Caco-2 (cell line): ENCODE data around the gene DENND4B. TPM values are rescaled to one million over a fixed set of nuclear protein-coding genes. Genes with fewer than 3 reads are reported as not detected.

Experiments
- BruUV-seq: library from RNA; stranded (reverse); fragments of 400-500 nt; replicated peaks from 2 replicates; lab custom pipeline; 2021; lab: Mats Ljungman, UMichigan
- CTCF ChIA-PET: fragments of 300-600 bp; sonication (Branson Sonifier 250); formaldehyde crosslinking; loops from one replicate; lab custom pipeline; 2022; ENCODE audit warnings: antibody characterized with exemption; lab: Charles Lee
- POLR2A ChIA-PET: fragments of 300-600 bp; sonication (Branson Sonifier 250); formaldehyde crosslinking; loops from one replicate; lab custom pipeline; 2022; ENCODE audit warnings: antibody characterized with exemption; lab: Charles Lee
- DNase-seq, 2 experiments: peaks; one replicate each; pipeline versions ENCODE4 v3.0.0 to v3.0.0-alpha.2; 2020 to 2022
- H3K27me3 ChIP-seq: replicated peaks from 2 replicates; pipeline ENCODE4 v1.6.0; 2011; ENCODE audit warnings: low read length; ENCODE audit not compliant: control insufficient read depth, insufficient read depth
- H3K36me3 ChIP-seq: 2 replicates; pipeline ENCODE4 v1.5.1; 2011; ENCODE audit warnings: low read length; ENCODE audit not compliant: control insufficient read depth, insufficient read depth
- H3K4me1 ChIP-seq: fragments of 250-450 bp; sonication (Bioruptor Pico); 2 replicates; pipeline ENCODE4 v1.5.1; 2020; ENCODE audit warnings: mild to moderate bottlenecking
- H3K4me3 ChIP-seq: 2 replicates; pipeline ENCODE4 v1.5.1; 2011; ENCODE audit warnings: low read depth, mild to moderate bottlenecking, control low read depth, low read length
- H3K9me3 ChIP-seq: fragments of 250-450 bp; sonication (Bioruptor Pico); 2 replicates; pipeline ENCODE4 v1.5.1; 2020; ENCODE audit warnings: mild to moderate bottlenecking, moderate library complexity
- H3K27ac Mint-ChIP-seq: one replicate; pipeline ENCODE4 v1.8.0; 2022; ENCODE audit warnings: mixed read lengths; ENCODE audit not compliant: unreplicated experiment
- H3K27me3 Mint-ChIP-seq: one replicate; pipeline ENCODE4 v1.8.0; 2022; ENCODE audit warnings: mixed read lengths; ENCODE audit not compliant: insufficient read depth, unreplicated experiment
- H3K36me3 Mint-ChIP-seq: one replicate; pipeline ENCODE4 v1.8.0; 2022; ENCODE audit warnings: mild to moderate bottlenecking, mixed read lengths; ENCODE audit not compliant: insufficient read depth, unreplicated experiment
- H3K4me1 Mint-ChIP-seq: one replicate; pipeline ENCODE4 v1.8.0; 2022; ENCODE audit warnings: low read depth, mixed read lengths; ENCODE audit not compliant: unreplicated experiment
- H3K4me3 Mint-ChIP-seq: one replicate; pipeline ENCODE4 v1.8.0; 2022; ENCODE audit warnings: mild to moderate bottlenecking, moderate library complexity, mixed read lengths; ENCODE audit not compliant: unreplicated experiment
- H3K9me3 Mint-ChIP-seq: one replicate; pipeline ENCODE4 v1.8.0; 2022; ENCODE audit warnings: mixed read lengths; ENCODE audit not compliant: unreplicated experiment
- intact Hi-C: fragments of 100-400 bp; cut with micrococcal nuclease; formaldehyde crosslinking; loops from one replicate; pipeline ENCODE4 v1.10.0; 2022; ENCODE audit not compliant: unreplicated experiment
- total RNA-seq: library from RNA; stranded (reverse); gene quantifications from 2 replicates; pipeline ENCODE4 v1.2.3, GENCODE V29; 2022
- TF ChIP-seq, protein P1 (sequence below), 2 experiments: fragments of 200-600 bp in 1 of 2; IDR thresholded peaks; 1 replicate in 1 of 2; 2 replicates in 1 of 2; pipeline versions ENCODE4 v1.5.1 to v1.8.0; 2011 to 2022; ENCODE audit warnings: antibody characterized with exemption in 1 of 2, control low read depth in 1 of 2, inconsistent platforms in 1 of 2, low read depth in 1 of 2, low read length in 1 of 2, mild to moderate bottlenecking in 1 of 2, moderate library complexity in 1 of 2; ENCODE audit not compliant: insufficient read depth in 1 of 2, severe bottlenecking in 1 of 2, unreplicated experiment in 1 of 2

The DENND4B gene
- total RNA-seq, 1 experiment from 2014 or later: 79.0 TPM

DNA sequence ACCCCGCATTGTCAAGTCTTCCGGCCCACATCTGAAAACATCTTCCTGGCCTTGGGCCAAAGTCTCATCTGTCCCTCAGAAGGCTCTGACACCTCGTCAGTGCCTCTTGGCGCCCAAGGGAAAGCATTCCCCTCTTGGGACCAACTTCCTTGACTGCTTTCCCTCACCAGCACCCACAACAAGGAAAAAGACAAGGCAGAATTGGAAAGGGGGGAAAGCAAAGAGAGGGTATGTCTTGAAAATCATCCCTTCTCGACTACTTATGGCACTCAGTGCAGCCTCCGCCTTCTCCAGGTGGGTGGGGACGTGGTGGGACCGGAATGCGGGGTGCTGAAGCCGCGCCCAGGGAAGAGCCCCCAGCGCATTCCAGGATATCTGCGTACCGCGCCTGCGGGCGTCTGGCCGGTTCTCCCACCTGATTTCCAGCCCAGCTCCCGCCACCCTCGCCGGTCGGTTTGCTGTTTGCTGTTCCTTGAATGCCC is 17.4 kb upstream of the DENND4B start:
- POLR2A ChIA-PET: interaction anchor here (0.6 to 6.3 kb wide), 9 partner anchors 13 to 188 kb away, joined by 3 to 105 read pairs (median 9); partner anchors contain the start of genes GATAD2B, JTB, RAB13 and RPS27
- peak; percentile 89 to 94 for DNase-seq
- H3K27me3 ChIP-seq: no peaks in the 10 kb centered on the region
- intact Hi-C loops: loop anchor here (1.0 to 2.0 kb wide), 2 partner anchors 22 to 41 kb away; partner anchors contain the start of genes GATAD2B and RAB13
- H3K27ac Mint-ChIP-seq: peak overlapping the region; percentile 93
- H3K36me3 ChIP-seq: peaks cover 4% of the 10 kb centered on the region
- no peaks in the 10 kb centered on the region for H3K27me3 Mint-ChIP-seq
- H3K36me3 Mint-ChIP-seq: peaks cover 69% of the 10 kb centered on the region
- H3K9me3 ChIP-seq: no peaks in the 10 kb centered on the region
- TF ChIP-seq, protein P1, sequence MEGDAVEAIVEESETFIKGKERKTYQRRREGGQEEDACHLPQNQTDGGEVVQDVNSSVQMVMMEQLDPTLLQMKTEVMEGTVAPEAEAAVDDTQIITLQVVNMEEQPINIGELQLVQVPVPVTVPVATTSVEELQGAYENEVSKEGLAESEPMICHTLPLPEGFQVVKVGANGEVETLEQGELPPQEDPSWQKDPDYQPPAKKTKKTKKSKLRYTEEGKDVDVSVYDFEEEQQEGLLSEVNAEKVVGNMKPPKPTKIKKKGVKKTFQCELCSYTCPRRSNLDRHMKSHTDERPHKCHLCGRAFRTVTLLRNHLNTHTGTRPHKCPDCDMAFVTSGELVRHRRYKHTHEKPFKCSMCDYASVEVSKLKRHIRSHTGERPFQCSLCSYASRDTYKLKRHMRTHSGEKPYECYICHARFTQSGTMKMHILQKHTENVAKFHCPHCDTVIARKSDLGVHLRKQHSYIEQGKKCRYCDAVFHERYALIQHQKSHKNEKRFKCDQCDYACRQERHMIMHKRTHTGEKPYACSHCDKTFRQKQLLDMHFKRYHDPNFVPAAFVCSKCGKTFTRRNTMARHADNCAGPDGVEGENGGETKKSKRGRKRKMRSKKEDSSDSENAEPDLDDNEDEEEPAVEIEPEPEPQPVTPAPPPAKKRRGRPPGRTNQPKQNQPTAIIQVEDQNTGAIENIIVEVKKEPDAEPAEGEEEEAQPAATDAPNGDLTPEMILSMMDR (IDR thresholded peaks at IDR 0.05; ENCODE audit: insufficient read depth in 1 of 2, low read depth in 1 of 2, low read length in 1 of 2, severe bottlenecking in 1 of 2, unreplicated experiment in 1 of 2): no peak
- peak overlapping the region; percentile 72 for H3K4me3 ChIP-seq
- CTCF ChIA-PET: interaction anchor here (0.6 to 2.5 kb wide), 6 partner anchors 14 to 1316 kb away, joined by 3 to 14 read pairs (median 4); partner anchors contain the start of genes DENND4B and JTB
- H3K4me3 Mint-ChIP-seq: peak overlapping the region; percentile 81
- H3K4me1 Mint-ChIP-seq: peaks cover 24% of the 10 kb centered on the region
- H3K4me1 ChIP-seq: peaks cover 14% of the 10 kb centered on the region
- H3K9me3 Mint-ChIP-seq: no peaks in the 10 kb centered on the region
- BruUV-seq: no TSS peak

DNA sequence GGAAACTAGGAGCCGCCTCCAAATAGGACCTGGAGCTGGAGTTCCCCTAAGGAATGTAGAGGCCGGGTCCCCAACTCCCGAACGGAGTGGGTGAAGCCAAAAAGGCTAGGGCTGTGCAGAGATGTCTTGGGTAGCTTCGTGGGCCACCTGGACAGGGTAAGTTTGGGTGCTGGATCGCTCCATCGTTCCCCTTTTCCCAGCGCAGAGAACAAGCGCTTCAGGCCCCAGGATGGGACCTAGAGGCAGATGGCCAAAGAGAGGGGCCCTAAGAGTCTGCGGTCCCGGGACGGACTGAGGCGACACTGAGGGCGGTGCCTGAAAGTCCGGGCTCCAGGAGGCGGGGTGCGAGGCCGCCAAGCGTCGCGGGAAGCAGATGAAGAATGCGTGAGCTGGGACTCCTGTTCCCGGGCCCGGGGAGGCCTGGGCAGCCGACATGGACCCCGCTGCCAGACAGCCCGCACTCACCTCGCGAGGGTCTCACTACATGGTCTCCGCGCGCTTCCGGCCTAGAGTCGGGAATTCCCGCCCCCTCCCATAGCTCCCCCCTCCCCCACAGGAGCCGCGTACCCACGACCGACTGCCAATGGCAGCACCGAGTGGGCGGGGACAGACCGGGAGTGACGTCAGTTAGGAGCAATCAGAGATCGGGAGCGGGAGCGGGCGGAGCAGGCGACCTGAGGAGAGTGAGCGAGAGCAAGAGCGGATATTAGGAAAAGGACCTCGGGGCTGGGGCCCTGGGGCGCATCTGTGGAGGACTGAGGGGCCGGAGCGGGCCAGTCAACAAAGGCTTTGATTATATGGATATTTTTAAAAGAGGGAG is 16.7 kb upstream of the DENND4B start, which contains the start of gene SLC39A1:
SLC39A1 (minus strand) TSS at position 508 of the 820 bp plus-strand sequence. CDS start 822 bp downstream, outside the sequence.
- no peaks in the 10 kb centered on the region for H3K9me3 Mint-ChIP-seq
- ChIA-PET POLR2A (interaction anchor here (0.6 to 6.3 kb wide), 14 partner anchors 9 to 336 kb away, joined by 3 to 105 read pairs (median 6); partner anchors contain the start of genes DENND4B, GATAD2B, JTB and RAB13), CTCF (interaction anchor here (0.6 to 2.5 kb wide), 8 partner anchors 14 to 1317 kb away, joined by 3 to 14 read pairs (median 4); partner anchors contain the start of genes DENND4B, GATAD2B and JTB)
- H3K4me3 Mint-ChIP-seq: peak within 1 kb of the TSS; percentile 81
- peak within 1 kb of the TSS; percentile 93 for H3K27ac Mint-ChIP-seq
- Histone ChIP-seq H3K4me1 (peaks cover 14% of the 10 kb centered on the region), H3K9me3 (no peaks in the 10 kb centered on the region), H3K4me3 (peak within 1 kb of the TSS; percentile 72), H3K27me3 (no peaks in the 10 kb centered on the region), H3K36me3 (peaks cover 4% of the 10 kb centered on the region)
- intact Hi-C loops: loop anchor here (1.0 to 2.0 kb wide), 2 partner anchors 23 to 40 kb away; partner anchors contain the start of genes GATAD2B and RAB13
- no peaks in the 10 kb centered on the region for H3K27me3 Mint-ChIP-seq
- H3K4me1 Mint-ChIP-seq: peaks cover 30% of the 10 kb centered on the region
- BruUV-seq: TSS peak; percentile 29
- peaks cover 75% of the 10 kb centered on the region for H3K36me3 Mint-ChIP-seq
- TF ChIP-seq, protein P1 (IDR thresholded peaks at IDR 0.05; ENCODE audit: insufficient read depth in 1 of 2, low read depth in 1 of 2, low read length in 1 of 2, severe bottlenecking in 1 of 2, unreplicated experiment in 1 of 2): no peak
- DNase-seq: peak; percentile 99
